ENCODE data around the gene POLR3B.

DNA sequence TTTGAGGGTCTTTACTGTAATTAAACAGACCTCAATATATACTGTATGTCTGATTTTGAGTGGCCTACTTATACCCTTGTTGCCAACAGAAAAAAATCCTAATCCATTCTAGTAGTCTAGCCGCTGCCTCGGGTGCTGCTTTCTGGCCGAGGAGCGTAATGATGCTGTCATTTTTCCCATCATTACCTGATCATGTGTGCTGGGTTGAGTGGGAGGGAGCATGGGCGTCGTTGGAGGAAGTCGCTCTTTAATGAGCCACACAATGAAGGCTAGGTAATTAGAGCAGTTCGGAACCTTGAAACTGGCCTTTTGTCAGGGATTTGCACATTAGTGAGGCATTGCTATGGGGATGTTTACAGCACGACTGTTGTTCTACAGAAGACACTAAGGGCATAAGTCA, 149.1 kb downstream of the POLR3B start:
- no peak for TF ChIP-seq CTCF (conservative IDR thresholded peaks at IDR 0.05)
- no peak for TF ChIP-seq ZFX (IDR thresholded peaks at IDR 0.05)

Data from C4-2B (cell line).